B cell (primary cell): ENCODE results near the gene CLIP1.

Experiments
- EZH2 ChIP-seq: IDR thresholded peaks from 2 replicates; pipeline ENCODE4 v1.6.1; 2012; ENCODE audit warnings: borderline replicate concordance, low read depth, mild to moderate bottlenecking, moderate library complexity, low read length; ENCODE audit not compliant: insufficient read depth, poor library complexity, severe bottlenecking
- TF ChIP-seq, protein P1 (sequence below): fragments of 200-600 bp; IDR thresholded peaks from one replicate; pipeline ENCODE4 v1.8.0; 2022; ENCODE audit warnings: antibody characterized with exemption, mild to moderate bottlenecking

DNA sequence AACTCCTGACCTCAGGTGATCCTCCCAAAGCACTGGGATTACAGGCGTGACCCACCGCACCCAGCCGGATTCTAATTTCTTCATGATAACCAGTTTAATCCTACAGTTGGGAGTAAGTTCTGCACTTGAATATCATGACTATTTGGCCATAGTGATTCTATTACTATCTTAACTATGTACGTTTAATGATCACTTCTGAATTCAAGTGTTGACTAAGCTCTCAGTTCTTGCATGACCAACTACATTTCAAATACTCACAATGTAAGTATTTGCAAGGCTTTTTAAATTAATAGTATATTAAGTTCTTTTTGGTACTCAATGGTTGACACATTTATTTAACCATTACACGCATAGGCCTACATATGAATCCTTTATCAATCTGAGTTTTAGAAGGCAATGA lies 138.8 kb downstream of the CLIP1 start:
- TF ChIP-seq, protein P1, sequence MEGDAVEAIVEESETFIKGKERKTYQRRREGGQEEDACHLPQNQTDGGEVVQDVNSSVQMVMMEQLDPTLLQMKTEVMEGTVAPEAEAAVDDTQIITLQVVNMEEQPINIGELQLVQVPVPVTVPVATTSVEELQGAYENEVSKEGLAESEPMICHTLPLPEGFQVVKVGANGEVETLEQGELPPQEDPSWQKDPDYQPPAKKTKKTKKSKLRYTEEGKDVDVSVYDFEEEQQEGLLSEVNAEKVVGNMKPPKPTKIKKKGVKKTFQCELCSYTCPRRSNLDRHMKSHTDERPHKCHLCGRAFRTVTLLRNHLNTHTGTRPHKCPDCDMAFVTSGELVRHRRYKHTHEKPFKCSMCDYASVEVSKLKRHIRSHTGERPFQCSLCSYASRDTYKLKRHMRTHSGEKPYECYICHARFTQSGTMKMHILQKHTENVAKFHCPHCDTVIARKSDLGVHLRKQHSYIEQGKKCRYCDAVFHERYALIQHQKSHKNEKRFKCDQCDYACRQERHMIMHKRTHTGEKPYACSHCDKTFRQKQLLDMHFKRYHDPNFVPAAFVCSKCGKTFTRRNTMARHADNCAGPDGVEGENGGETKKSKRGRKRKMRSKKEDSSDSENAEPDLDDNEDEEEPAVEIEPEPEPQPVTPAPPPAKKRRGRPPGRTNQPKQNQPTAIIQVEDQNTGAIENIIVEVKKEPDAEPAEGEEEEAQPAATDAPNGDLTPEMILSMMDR, result no peak
- TF ChIP-seq EZH2, result no peak
